HEK293 (cell line): Measurements from ENCODE around the gene PRSS2.

Experiments
- CTCF ChIA-PET: fragments of 350-600 bp; formaldehyde crosslinking; extraction: SDS; loops from one replicate; lab custom pipeline; 2021; ENCODE audit warnings: antibody characterized with exemption; lab: Yijun Ruan, JAX
- POLR2A ChIA-PET: fragments of 300-600 bp; formaldehyde crosslinking; extraction: SDS; loops from one replicate; lab custom pipeline; 2020; ENCODE audit warnings: antibody characterized with exemption, inconsistent platforms; lab: Yijun Ruan, JAX
- H3K27ac ChIP-seq: fragments of 200-500 bp; sonication (Bioruptor generic); 2 replicates; pipeline ENCODE4 v1.5.1; 2014; ENCODE audit warnings: low read depth, low read length, control low read depth, inconsistent platforms; ENCODE audit errors: extremely low read depth
- H3K36me3 ChIP-seq, 2 experiments: fragments of 200-500 bp in 1 of 2; sonication (Bioruptor generic) in 1 of 2; 1 replicate in 1 of 2; 2 replicates in 1 of 2; pipeline ENCODE4 v1.5.1; 2014 to 2017; ENCODE audit warnings: inconsistent platforms in 2 of 2, low read length in 2 of 2; ENCODE audit not compliant: control insufficient read depth in 2 of 2, insufficient read depth in 1 of 2
- H3K4me1 ChIP-seq: fragments of 200-500 bp; sonication (Bioruptor generic); 2 replicates; pipeline ENCODE4 v1.5.1; 2014; ENCODE audit warnings: mild to moderate bottlenecking, low read length, inconsistent platforms; ENCODE audit not compliant: control insufficient read depth, insufficient read depth
- H3K4me3 ChIP-seq: 2 replicates; pipeline ENCODE4 v1.5.1; 2011; ENCODE audit warnings: low read depth, mild to moderate bottlenecking, control low read depth, low read length, moderate library complexity
- H3K9me3 ChIP-seq: fragments of 200-500 bp; sonication (Bioruptor generic); 2 replicates; pipeline ENCODE4 v1.5.1; 2014; ENCODE audit warnings: low read depth, low read length, inconsistent platforms; ENCODE audit not compliant: control insufficient read depth, insufficient read depth
- ATF2 ChIP-seq: fragments of 450-650 bp; formaldehyde crosslinking; IDR thresholded peaks from 2 replicates; pipeline ENCODE4 v1.5.1; 2016; ENCODE audit warnings: missing biosample characterization, missing genetic modification characterization, low read depth
- GLI2 ChIP-seq: fragments of 450-650 bp; formaldehyde crosslinking; IDR thresholded peaks from 2 replicates; pipeline ENCODE4; 2017; ENCODE audit warnings: missing biosample characterization, missing genetic modification characterization, low read depth, borderline replicate concordance
- PRDM4 ChIP-seq: fragments of 450-650 bp; formaldehyde crosslinking; IDR thresholded peaks from 2 replicates; pipeline ENCODE4 v1.5.1; 2017; ENCODE audit warnings: missing biosample characterization, missing genetic modification characterization
- SP7 ChIP-seq: fragments of 450-650 bp; formaldehyde crosslinking; IDR thresholded peaks from 2 replicates; pipeline ENCODE4 v1.5.1; 2016; ENCODE audit warnings: missing biosample characterization, missing genetic modification characterization
- YY2 ChIP-seq: fragments of 450-650 bp; formaldehyde crosslinking; IDR thresholded peaks from 2 replicates; pipeline ENCODE4 v1.5.1; 2016; ENCODE audit warnings: missing biosample characterization, missing genetic modification characterization
- ZBTB44 ChIP-seq: fragments of 450-650 bp; IDR thresholded peaks from 2 replicates; pipeline ENCODE4 v1.5.1; 2018; ENCODE audit warnings: missing biosample characterization, mild to moderate bottlenecking, missing genetic modification characterization
- ZFP69B ChIP-seq: fragments of 450-650 bp; formaldehyde crosslinking; IDR thresholded peaks from 2 replicates; pipeline ENCODE4 v1.5.1; 2016; ENCODE audit warnings: missing biosample characterization, missing genetic modification characterization
- ZNF16 ChIP-seq: fragments of 450-650 bp; formaldehyde crosslinking; IDR thresholded peaks from 2 replicates; pipeline ENCODE4 v1.5.1; 2016; ENCODE audit warnings: low read depth, missing biosample characterization, missing genetic modification characterization
- ZNF175 ChIP-seq: fragments of 450-650 bp; formaldehyde crosslinking; IDR thresholded peaks from 2 replicates; pipeline ENCODE4 v1.5.1; 2016; ENCODE audit warnings: missing biosample characterization, missing genetic modification characterization
- ZNF404 ChIP-seq: fragments of 450-650 bp; formaldehyde crosslinking; IDR thresholded peaks from 2 replicates; pipeline ENCODE4 v1.5.1; 2017; ENCODE audit warnings: missing biosample characterization, missing genetic modification characterization
- ZNF488 ChIP-seq: fragments of 450-650 bp; formaldehyde crosslinking; IDR thresholded peaks from 2 replicates; pipeline ENCODE4 v1.5.1; 2016; ENCODE audit warnings: missing biosample characterization, missing genetic modification characterization
- ZNF639 ChIP-seq: fragments of 450-650 bp; formaldehyde crosslinking; IDR thresholded peaks from 2 replicates; pipeline ENCODE4 v1.5.1; 2016; ENCODE audit warnings: missing biosample characterization, missing genetic modification characterization
- ZNF76 ChIP-seq: fragments of 450-650 bp; formaldehyde crosslinking; IDR thresholded peaks from 2 replicates; pipeline ENCODE4; 2016; ENCODE audit warnings: low read depth, missing biosample characterization, missing genetic modification characterization, borderline replicate concordance
- ZSCAN18 ChIP-seq: fragments of 450-650 bp; formaldehyde crosslinking; IDR thresholded peaks from 2 replicates; pipeline ENCODE4 v1.5.1; 2016; ENCODE audit warnings: missing biosample characterization, missing genetic modification characterization
- ZXDB ChIP-seq: fragments of 450-650 bp; formaldehyde crosslinking; IDR thresholded peaks from 2 replicates; pipeline ENCODE4 v1.5.1; 2016; ENCODE audit warnings: missing biosample characterization, missing genetic modification characterization

The PRSS2 gene

GRCh38 chr7:142772051-142772450 lies 1.3 kb downstream of the PRSS2 start:
- CTCF ChIA-PET, result interaction anchor here (1.6 to 3.4 kb wide), 2 partner anchors 11 to 58 kb away, joined by 6 to 26 read pairs; no protein-coding TSS in a partner anchor
- Histone ChIP-seq H3K36me3 (no peaks in the 10 kb centered on the region), H3K4me1 (no peaks in the 10 kb centered on the region), H3K4me3 (no peak overlapping the region), H3K27ac (no peak overlapping the region), H3K9me3 (no peaks in the 10 kb centered on the region)
- POLR2A ChIA-PET, result no interaction called here
- TF ChIP-seq GLI2 (tag by site-specific recombination) (no peak), SP7 (tag by site-specific recombination) (no peak), ATF2 (tag by site-specific recombination) (no peak), ZFP69B (tag by site-specific recombination) (no peak), ZNF488 (no peak), ZSCAN18 (tag by site-specific recombination) (no peak), YY2 (tag by site-specific recombination) (no peak), PRDM4 (tag by site-specific recombination) (no peak), ZNF404 (tag by site-specific recombination) (no peak), ZXDB (no peak), ZNF175 (tag by site-specific recombination) (no peak)

- TF ChIP-seq ZNF639 (tag by site-specific recombination) (no peak), ZBTB44 (tag by site-specific recombination) (no peak), ZNF76 (tag by site-specific recombination) (no peak), ZNF16 (tag by site-specific recombination) (no peak), ZNF488 (no peak)
- no peak overlapping the region for H3K4me3 ChIP-seq
- no peaks in the 10 kb centered on the region for H3K9me3 ChIP-seq
- POLR2A ChIA-PET, result no interaction called here
- no peaks in the 10 kb centered on the region for H3K36me3 ChIP-seq
- H3K27ac ChIP-seq, result no peak overlapping the region
- H3K4me1 ChIP-seq, result no peaks in the 10 kb centered on the region
- CTCF ChIA-PET, result interaction anchor here (3.4 kb wide), 1 partner anchor 10 kb away, joined by 26 read pairs; no protein-coding TSS in a partner anchor
These were observed 1.9 kb downstream of the PRSS2 start for GRCh38 chr7:142772673-142773072.
